HG03025 (cell line): ENCODE measurements around the gene C5orf34.
"Not testable (repeated sequence)": the region's sequence is repeated elsewhere in the genome, so short reads cannot be mapped to it uniquely, and the experiment has no call there.

Source experiments
- ATAC-seq: cut with Tn5 transposase; IDR thresholded peaks from one replicate; pipeline ENCODE4 v1.9.1; 2021; ENCODE audit warnings: mild to moderate bottlenecking, moderate library complexity; ENCODE audit not compliant: unreplicated experiment, low FRiP score

The C5orf34 gene

GRCh38 chr5:43514816-43515677 is at the start of gene C5orf34:
C5orf34 (minus strand) TSS chr5:43515148; CDS start chr5:43509339, 5,809 bp downstream.
- ATAC-seq = peak; percentile 97

- no peak for ATAC-seq
Measured at GRCh38 chr5:43564289-43564850, 49.4 kb upstream of the C5orf34 start.

- no peak for ATAC-seq
Measured at GRCh38 chr5:43563321-43563720, 48.4 kb upstream of the C5orf34 start.

GRCh38 chr5:43561356-43561755 is 46.4 kb upstream of the C5orf34 start:
- no peak for ATAC-seq

- ATAC-seq = no peak
Measured at GRCh38 chr5:43560128-43560527, 45.2 kb upstream of the C5orf34 start.

- peak; percentile 77 for ATAC-seq
Measured at GRCh38 chr5:43556857-43557542, 42.1 kb upstream of the C5orf34 start, which contains the start of gene PAIP1. PAIP1 (minus strand) TSS chr5:43557077; CDS start chr5:43556846, 231 bp downstream.

GRCh38 chr5:43556607-43556856 is 41.6 kb upstream of the C5orf34 start:
- peak; percentile 91 for ATAC-seq

GRCh38 chr5:43555895-43556606 is 41.1 kb upstream of the C5orf34 start:
- ATAC-seq = peak; percentile 30

GRCh38 chr5:43554497-43554896 is 39.5 kb upstream of the C5orf34 start:
- ATAC-seq = no peak

- ATAC-seq = no peak
Measured at GRCh38 chr5:43553381-43553780, 38.4 kb upstream of the C5orf34 start.

- no peak for ATAC-seq
Measured at GRCh38 chr5:43551731-43552130, 36.8 kb upstream of the C5orf34 start.

GRCh38 chr5:43549272-43549671 is 34.3 kb upstream of the C5orf34 start:
- ATAC-seq = not testable (repeated sequence)

- no peak for ATAC-seq
Measured at GRCh38 chr5:43548358-43548757, 33.4 kb upstream of the C5orf34 start.

- no peak for ATAC-seq
Measured at GRCh38 chr5:43547532-43547931, 32.6 kb upstream of the C5orf34 start.

GRCh38 chr5:43543434-43543833 is 28.5 kb upstream of the C5orf34 start:
- no peak for ATAC-seq

- no peak for ATAC-seq
Measured at GRCh38 chr5:43540746-43541145, 25.8 kb upstream of the C5orf34 start.

- no peak for ATAC-seq
Measured at GRCh38 chr5:43536972-43537371, 22.0 kb upstream of the C5orf34 start.

- ATAC-seq = no peak
Measured at GRCh38 chr5:43533646-43534045, 18.7 kb upstream of the C5orf34 start.

GRCh38 chr5:43530648-43531047 is 15.7 kb upstream of the C5orf34 start:
- no peak for ATAC-seq

- no peak for ATAC-seq
Measured at GRCh38 chr5:43523662-43524072, 8.7 kb upstream of the C5orf34 start.

GRCh38 chr5:43520615-43521014 is 5.7 kb upstream of the C5orf34 start:
- ATAC-seq = no peak
